Activated effector memory CD4-positive, alpha-beta T cell treated with Interleukin-2 at 50 U/mL for 16 hours (primary cell): Measurements from ENCODE around the gene ZC3HAV1.
"Not testable (repeated sequence)": the region's sequence is repeated elsewhere in the genome, so short reads cannot be mapped to it uniquely, and the experiment has no call there.

Source experiments
- DNase-seq: peaks from one replicate; pipeline ENCODE4 v3.0.0-alpha.2; 2020

The ZC3HAV1 gene

GRCh38 chr7:139109188-139109982 lies at the start of gene ZC3HAV1:
Gene ZC3HAV1, minus strand, starts transcription at chr7:139109720. Its CDS starts 389 bp downstream, at chr7:139109331.
- DNase-seq, result peak; percentile 79

DNA sequence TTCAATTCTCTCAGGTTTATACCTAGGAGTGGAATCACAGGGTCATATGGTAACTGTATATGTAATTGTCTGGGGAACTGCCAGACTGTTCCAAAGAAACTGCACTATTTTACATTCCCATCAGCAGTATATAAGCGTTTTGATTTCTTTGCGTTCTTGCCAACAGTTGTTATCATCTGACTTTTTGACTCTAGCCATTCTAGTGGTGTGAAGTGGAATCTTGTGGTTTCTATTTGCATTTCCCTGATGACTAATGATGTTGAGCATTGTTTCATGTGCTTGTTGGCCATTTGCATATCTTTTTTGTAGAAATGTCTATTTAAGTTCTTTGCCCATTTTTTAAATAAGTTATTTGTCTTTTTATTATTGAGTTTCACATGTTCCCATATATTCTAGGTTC lies 44.3 kb upstream of the ZC3HAV1 start:
- no peak for DNase-seq

DNA sequence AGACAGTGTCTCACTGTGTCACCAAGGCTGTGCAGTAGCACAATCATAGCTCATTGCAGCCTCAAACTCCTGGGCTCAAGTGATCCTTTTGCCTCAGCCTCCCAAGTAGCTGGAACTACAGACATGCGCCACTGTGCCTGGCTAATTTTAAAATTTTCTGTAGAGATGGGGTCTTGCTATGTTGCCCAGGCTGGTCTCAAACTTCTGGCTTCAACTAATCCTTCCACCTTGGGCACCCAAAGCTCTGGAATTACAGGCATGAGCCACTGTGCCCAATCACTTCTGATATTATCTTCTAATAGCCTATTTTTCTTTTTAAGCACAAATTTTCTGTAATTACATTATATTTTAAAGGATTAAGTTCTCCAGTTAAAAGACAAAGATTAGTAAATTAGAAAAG lies 42.6 kb upstream of the ZC3HAV1 start:
- no peak for DNase-seq

- DNase-seq, result no peak
Observed at GRCh38 chr7:139139150-139139549, 29.6 kb upstream of the ZC3HAV1 start.

- peak; percentile 81 for DNase-seq
Observed at GRCh38 chr7:139133335-139134139, 24.0 kb upstream of the ZC3HAV1 start.

GRCh38 chr7:139132887-139133286 lies 23.4 kb upstream of the ZC3HAV1 start:
- no peak for DNase-seq

DNA sequence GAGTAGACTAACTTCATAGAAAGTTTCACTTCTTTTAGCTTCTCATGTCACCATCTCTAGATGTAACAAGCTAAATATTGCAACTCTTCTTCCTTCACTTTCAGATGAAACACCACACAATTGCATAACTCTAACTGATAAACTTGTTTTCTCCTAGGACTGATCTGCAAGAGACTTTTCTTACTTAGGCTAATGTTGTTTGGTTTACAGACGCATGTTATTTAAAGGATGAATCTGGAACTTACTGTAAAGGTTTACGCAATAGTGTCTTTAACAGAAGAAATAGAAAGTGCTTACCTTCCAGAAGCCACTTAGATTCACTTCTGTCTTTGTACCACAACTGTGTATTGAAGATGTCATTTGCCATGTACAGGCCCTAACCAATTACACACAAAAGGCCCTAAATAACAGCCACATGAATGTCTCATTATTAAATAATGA lies 22.1 kb upstream of the ZC3HAV1 start:
- no peak for DNase-seq

GRCh38 chr7:139129814-139130213 lies 20.3 kb upstream of the ZC3HAV1 start:
- DNase-seq, result not testable (repeated sequence)

DNA sequence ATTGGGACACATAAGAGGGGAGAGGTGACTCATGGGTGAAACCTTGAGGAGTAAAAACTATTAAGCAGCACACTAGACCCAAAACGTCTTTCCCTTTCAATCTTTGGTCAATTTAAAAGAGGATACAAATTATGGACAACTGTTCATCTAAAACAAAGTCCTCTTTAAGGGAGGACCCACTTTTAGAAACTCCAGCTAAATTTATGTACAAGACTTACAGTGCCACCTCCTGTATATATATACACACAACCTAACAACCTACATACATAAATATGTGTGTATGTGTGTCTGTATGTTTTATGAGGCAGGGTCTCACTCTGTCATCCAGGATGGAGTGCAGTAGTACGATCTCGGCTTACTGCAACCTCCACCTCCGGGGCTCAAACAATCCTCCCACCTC lies 18.1 kb upstream of the ZC3HAV1 start:
- DNase-seq, result no peak

- DNase-seq, result no peak
Observed at GRCh38 chr7:139125657-139126056, 16.1 kb upstream of the ZC3HAV1 start.

DNA sequence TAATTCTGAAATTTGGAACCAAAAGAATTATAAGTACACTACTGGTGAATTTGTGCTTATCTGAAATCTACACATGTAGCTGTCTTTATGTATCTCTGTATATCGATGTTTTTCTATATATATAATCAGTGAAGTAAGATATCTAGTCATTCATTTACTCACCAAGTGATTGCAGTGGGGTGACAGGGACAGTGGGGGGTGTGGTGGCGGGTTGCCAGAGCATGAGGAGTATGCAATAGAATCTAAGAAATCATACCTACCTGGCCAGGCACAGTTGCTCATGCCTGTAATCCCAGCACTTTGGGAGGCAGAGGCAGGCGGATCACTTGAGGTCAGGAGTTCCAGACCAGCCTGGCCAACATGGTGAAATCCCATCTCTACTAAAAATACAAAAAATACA lies 15.5 kb upstream of the ZC3HAV1 start:
- not testable (repeated sequence) for DNase-seq

- no peak for DNase-seq
Observed at GRCh38 chr7:139124084-139124914, 14.8 kb upstream of the ZC3HAV1 start.

GRCh38 chr7:139119486-139119849 lies 9.9 kb upstream of the ZC3HAV1 start:
- DNase-seq, result no peak

- peak; percentile 26 for DNase-seq
Observed at GRCh38 chr7:139118805-139119485, 9.4 kb upstream of the ZC3HAV1 start.

- no peak for DNase-seq
Observed at GRCh38 chr7:139118234-139118804, 8.8 kb upstream of the ZC3HAV1 start.

- DNase-seq, result no peak
Observed at GRCh38 chr7:139117599-139118233, 8.2 kb upstream of the ZC3HAV1 start.

DNA sequence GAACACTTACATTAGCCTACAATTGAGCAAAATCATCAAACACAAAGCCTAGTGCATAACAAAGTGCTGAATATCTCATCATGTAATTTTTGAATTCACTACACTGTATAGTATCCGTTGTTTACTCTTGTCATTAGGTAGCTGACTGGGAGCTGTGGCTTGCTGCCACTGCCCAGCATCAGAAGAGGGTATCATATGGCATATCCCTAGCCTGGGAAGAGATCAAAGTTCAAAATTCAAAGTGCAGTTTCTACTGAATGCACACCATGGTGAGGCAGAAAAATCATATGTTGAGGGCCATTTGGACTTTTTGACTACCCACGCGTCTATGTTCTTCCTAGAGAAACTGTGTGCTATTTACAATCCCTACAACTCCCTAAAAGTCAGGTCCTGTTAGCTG lies 7.5 kb upstream of the ZC3HAV1 start:
- no peak for DNase-seq

DNA sequence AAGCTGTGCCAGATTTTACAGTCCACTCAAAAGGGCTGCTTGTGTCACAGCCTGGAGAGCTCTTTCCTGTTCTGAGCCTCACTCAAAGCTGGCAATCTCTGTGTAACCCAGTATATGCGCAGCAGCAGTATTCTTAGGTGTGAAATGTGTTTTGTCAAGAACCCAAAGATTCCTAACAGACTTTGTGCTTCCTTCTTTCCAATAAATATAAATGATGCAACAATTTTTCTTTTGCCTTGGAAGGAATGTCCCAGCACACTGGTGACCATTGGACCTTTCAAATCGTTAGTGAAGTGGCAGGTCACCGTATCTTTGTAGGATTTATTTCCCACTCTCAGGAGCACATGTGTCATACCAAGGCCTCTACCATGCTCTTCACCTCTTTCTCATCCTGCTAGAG lies 5.6 kb upstream of the ZC3HAV1 start:
- DNase-seq, result no peak

- no peak for DNase-seq
Observed at GRCh38 chr7:139114585-139114984, 5.1 kb upstream of the ZC3HAV1 start.

DNA sequence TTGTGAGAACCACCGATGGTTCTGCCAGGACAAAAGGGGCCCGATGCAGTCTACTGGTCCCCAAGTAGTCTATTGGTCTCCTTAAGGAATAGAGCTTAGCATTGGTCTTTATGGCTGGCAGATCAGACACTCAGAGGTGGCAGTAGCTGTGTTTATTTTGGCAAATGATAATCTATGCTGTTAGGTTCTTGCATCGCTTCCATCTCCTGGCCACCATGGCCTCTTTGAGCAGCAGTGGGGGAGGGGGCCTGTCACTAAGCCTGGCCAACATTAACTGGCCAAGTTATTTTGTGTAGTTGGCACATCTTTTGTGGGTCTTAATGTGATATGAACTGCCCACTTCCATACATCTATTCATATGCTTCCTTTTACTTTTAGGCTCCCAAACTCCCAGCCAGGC lies 4.5 kb upstream of the ZC3HAV1 start:
- DNase-seq, result no peak

- no peak for DNase-seq
Observed at GRCh38 chr7:139112741-139113250, 3.3 kb upstream of the ZC3HAV1 start.

DNA sequence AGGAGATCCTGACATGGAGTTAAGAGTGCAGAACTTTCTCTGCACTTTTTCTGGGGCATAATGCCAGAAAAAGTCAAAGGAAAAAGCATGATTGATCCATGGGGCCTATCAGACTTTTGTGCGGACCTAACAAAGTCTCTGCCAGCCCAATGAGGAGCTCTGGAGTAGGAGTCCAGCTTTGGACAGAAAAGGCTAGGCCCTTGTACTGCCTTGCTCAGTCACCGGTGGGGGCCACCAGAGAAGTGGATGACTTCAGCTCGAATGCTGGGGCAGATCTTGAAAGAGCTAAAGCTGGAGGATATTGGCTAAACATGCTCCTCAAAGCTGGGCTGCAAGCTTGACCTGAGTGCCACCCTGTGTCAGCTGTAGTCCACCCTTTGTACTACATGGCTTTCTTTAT lies 2.8 kb upstream of the ZC3HAV1 start:
- DNase-seq, result no peak
